Limb (tissue), 2 donors: ENCODE measurements around the gene DNAJC12.
"Not testable (repeated sequence)": the region's sequence is repeated elsewhere in the genome, so short reads cannot be mapped to it uniquely, and the experiment has no call there.

ENCODE experiments used
- DNase-seq, 2 donors: peaks; one replicate each; pipeline ENCODE4 v3.0.0-alpha.2; 2016; ENCODE audit errors: extremely low spot score in 2 of 2

Gene DNAJC12

GRCh38 chr10:67837541-67838314, at the start of gene DNAJC12:
Gene DNAJC12 (minus strand): TSS chr10:67838188. CDS start chr10:67838011, 177 bp downstream.
- DNase-seq, result peak in 1 of 2 donors; percentile 77

GRCh38 chr10:67884842-67885670, 47.1 kb upstream of the DNAJC12 start:
- DNase-seq, result peak; percentile 71 to 87

- DNase-seq, result peak; percentile 94 to 98
Observed at GRCh38 chr10:67884313-67884841, 46.4 kb upstream of the DNAJC12 start, which contains the start of gene SIRT1. Gene SIRT1 (plus strand): TSS chr10:67884656. CDS start chr10:67884722, 66 bp downstream.

GRCh38 chr10:67883710-67884312, 45.8 kb upstream of the DNAJC12 start:
- DNase-seq, result no peak

GRCh38 chr10:67878133-67878532, 40.1 kb upstream of the DNAJC12 start:
- DNase-seq, result no peak

GRCh38 chr10:67877421-67877820, 39.4 kb upstream of the DNAJC12 start:
- not testable (repeated sequence) for DNase-seq

GRCh38 chr10:67875340-67876238, 37.6 kb upstream of the DNAJC12 start:
- no peak for DNase-seq

- DNase-seq, result no peak
Observed at GRCh38 chr10:67869996-67870395, 32.0 kb upstream of the DNAJC12 start.

- no peak for DNase-seq
Observed at GRCh38 chr10:67868132-67868531, 30.1 kb upstream of the DNAJC12 start.

GRCh38 chr10:67864607-67865371, 26.8 kb upstream of the DNAJC12 start:
- DNase-seq, result no peak

GRCh38 chr10:67863094-67863493, 25.1 kb upstream of the DNAJC12 start:
- DNase-seq, result no peak

- DNase-seq, result no peak
Observed at GRCh38 chr10:67861750-67862432, 23.9 kb upstream of the DNAJC12 start.

GRCh38 chr10:67858971-67859370, 21.0 kb upstream of the DNAJC12 start:
- DNase-seq, result no peak

GRCh38 chr10:67853512-67853911, 15.5 kb upstream of the DNAJC12 start:
- no peak for DNase-seq

- no peak for DNase-seq
Observed at GRCh38 chr10:67852761-67853160, 14.8 kb upstream of the DNAJC12 start.

- DNase-seq, result no peak
Observed at GRCh38 chr10:67851186-67851585, 13.2 kb upstream of the DNAJC12 start.

GRCh38 chr10:67849331-67850011, 11.5 kb upstream of the DNAJC12 start:
- peak; percentile 94 to 96 for DNase-seq

- no peak for DNase-seq
Observed at GRCh38 chr10:67843284-67843683, 5.3 kb upstream of the DNAJC12 start.

- DNase-seq, result no peak
Observed at GRCh38 chr10:67841737-67842136, 3.7 kb upstream of the DNAJC12 start.
